ENCODE data around the gene KLHL35.
A peak's percentile ranks its signal among the peaks of the same experiment; 100 is the strongest.

KLHL35 gene

GRCh38 chr11:75427181-75427580, 5.8 kb downstream of the KLHL35 start:
- no peak for DNase-seq (ENCODE audit: low read depth in 1 of 2, low spot score in 1 of 2)
- H3K27me3 ChIP-seq (ENCODE audit: insufficient read depth, poor library complexity, severe bottlenecking), result peaks cover 26% of the 10 kb centered on the region
- H3K27ac ChIP-seq (replicated peaks), result no peak overlapping the region

DNA sequence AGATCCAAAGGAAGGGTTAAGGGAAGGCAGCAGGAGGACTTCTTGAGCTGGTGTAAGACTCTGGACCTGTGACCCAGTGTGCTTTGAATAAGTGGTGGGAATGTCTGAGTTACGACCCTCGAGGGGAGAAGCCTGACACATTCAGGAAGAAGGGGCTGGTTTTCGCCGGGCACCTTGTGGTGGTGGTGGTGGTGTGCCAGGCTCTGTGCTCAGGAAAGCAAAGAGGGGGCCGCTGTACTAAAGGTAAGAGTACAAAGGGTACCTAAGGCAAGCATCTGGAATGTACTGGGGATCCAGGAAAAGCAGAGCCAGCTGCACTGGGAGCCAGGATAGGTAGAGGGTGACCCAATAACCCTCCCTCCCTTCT, 6.3 kb downstream of the KLHL35 start:
- Histone ChIP-seq H3K27me3 (ENCODE audit: insufficient read depth, poor library complexity, severe bottlenecking) (peaks cover 21% of the 10 kb centered on the region), H3K4me3 (replicated peaks; ENCODE audit: insufficient read depth, low read length) (no peak overlapping the region), H3K27ac (replicated peaks) (no peak overlapping the region)
- TF ChIP-seq, protein P1, sequence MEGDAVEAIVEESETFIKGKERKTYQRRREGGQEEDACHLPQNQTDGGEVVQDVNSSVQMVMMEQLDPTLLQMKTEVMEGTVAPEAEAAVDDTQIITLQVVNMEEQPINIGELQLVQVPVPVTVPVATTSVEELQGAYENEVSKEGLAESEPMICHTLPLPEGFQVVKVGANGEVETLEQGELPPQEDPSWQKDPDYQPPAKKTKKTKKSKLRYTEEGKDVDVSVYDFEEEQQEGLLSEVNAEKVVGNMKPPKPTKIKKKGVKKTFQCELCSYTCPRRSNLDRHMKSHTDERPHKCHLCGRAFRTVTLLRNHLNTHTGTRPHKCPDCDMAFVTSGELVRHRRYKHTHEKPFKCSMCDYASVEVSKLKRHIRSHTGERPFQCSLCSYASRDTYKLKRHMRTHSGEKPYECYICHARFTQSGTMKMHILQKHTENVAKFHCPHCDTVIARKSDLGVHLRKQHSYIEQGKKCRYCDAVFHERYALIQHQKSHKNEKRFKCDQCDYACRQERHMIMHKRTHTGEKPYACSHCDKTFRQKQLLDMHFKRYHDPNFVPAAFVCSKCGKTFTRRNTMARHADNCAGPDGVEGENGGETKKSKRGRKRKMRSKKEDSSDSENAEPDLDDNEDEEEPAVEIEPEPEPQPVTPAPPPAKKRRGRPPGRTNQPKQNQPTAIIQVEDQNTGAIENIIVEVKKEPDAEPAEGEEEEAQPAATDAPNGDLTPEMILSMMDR (IDR thresholded peaks at IDR 0.05; ENCODE audit: insufficient read depth, low read length), result no peak
- TF ChIP-seq SPI1 (IDR thresholded peaks at IDR 0.05; ENCODE audit: borderline replicate concordance, low read depth) (no peak), POLR2AphosphoS5 (IDR thresholded peaks at IDR 0.05; ENCODE audit: low read depth) (no peak)
- DNase-seq (ENCODE audit: low read depth in 1 of 2, low spot score in 1 of 2), result no peak

More at GRCh38 chr11:75427181-75427580, 5.8 kb downstream of the KLHL35 start:
- no peak for TF ChIP-seq SPI1 (IDR thresholded peaks at IDR 0.05; ENCODE audit: borderline replicate concordance, low read depth)
- no peak for TF ChIP-seq GABPA (IDR thresholded peaks at IDR 0.05; ENCODE audit: low read depth)
- no peak for TF ChIP-seq POLR2AphosphoS5 (IDR thresholded peaks at IDR 0.05; ENCODE audit: low read depth)
- TF ChIP-seq REST (IDR thresholded peaks at IDR 0.05; ENCODE audit: insufficient replicate concordance, low read depth), result no peak
- TF ChIP-seq, protein P1 (IDR thresholded peaks at IDR 0.05; ENCODE audit: insufficient read depth, low read length), result no peak
- H3K4me3 ChIP-seq (replicated peaks; ENCODE audit: insufficient read depth, low read length), result no peak overlapping the region

DNA sequence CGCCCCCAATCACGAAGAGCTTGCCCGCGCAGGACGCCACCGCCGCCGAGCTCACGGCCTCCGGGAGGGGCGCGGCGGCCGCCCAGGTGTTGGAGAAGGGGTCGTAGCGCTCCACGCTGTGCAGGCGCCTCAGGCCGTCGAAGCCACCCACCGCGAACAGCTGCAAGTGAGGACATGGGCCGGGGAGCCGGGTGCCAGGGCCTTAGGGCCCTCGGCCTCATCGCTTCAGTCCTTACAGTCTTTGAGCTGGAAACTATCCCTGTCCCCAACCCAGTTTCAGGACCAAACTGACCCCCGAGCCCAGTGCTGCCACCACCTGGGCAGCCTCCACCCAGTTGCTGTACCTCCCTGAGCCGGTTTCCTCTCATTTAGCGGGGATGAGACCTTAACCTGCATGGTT, 7.6 kb downstream of the KLHL35 start:
- H3K27me3 ChIP-seq (ENCODE audit: insufficient read depth, poor library complexity, severe bottlenecking), result peaks cover 8% of the 10 kb centered on the region
- TF ChIP-seq POLR2AphosphoS5 (IDR thresholded peaks at IDR 0.05; ENCODE audit: low read depth), result no peak
- TF ChIP-seq REST (IDR thresholded peaks at IDR 0.05; ENCODE audit: insufficient replicate concordance, low read depth), result no peak
- TF ChIP-seq GABPA (IDR thresholded peaks at IDR 0.05; ENCODE audit: low read depth), result no peak
- TF ChIP-seq, protein P1 (IDR thresholded peaks at IDR 0.05; ENCODE audit: insufficient read depth, low read length), result no peak
- TF ChIP-seq SPI1 (IDR thresholded peaks at IDR 0.05; ENCODE audit: borderline replicate concordance, low read depth), result no peak
- no peak overlapping the region for H3K4me3 ChIP-seq (replicated peaks; ENCODE audit: insufficient read depth, low read length)
- DNase-seq (ENCODE audit: low read depth in 1 of 2, low spot score in 1 of 2), result no peak
- H3K27ac ChIP-seq (replicated peaks), result no peak overlapping the region

DNA sequence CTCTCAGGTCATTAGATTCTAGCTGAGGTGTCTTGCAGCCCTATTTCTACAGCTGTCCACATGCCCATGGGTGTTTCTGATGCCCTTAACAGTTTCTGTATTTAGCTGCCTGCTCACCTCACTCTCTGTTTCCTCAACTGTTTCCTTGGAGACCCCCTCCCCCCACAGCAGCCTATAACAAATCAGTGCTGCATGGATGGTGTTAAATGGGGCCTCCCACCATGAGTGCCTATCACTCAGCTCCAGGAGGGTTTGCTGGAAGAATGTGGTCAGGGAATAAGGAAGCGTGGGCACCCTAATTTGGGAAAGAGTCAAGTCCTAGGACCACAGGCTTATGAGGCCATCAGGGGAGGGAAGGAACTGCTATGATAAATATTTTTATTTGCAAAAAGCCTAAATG, 8.6 kb downstream of the KLHL35 start:
- peak in 1 of 2 experiments; percentile 16 for DNase-seq (ENCODE audit: low read depth in 1 of 2, low spot score in 1 of 2)
- Histone ChIP-seq H3K27me3 (ENCODE audit: insufficient read depth, poor library complexity, severe bottlenecking) (peaks cover 7% of the 10 kb centered on the region), H3K27ac (replicated peaks) (no peak overlapping the region), H3K4me3 (replicated peaks; ENCODE audit: insufficient read depth, low read length) (no peak overlapping the region)
- TF ChIP-seq, protein P1 (IDR thresholded peaks at IDR 0.05; ENCODE audit: insufficient read depth, low read length), result no peak
- no peak for TF ChIP-seq SPI1 (IDR thresholded peaks at IDR 0.05; ENCODE audit: borderline replicate concordance, low read depth)
- TF ChIP-seq GABPA (IDR thresholded peaks at IDR 0.05; ENCODE audit: low read depth), result no peak
- TF ChIP-seq REST (IDR thresholded peaks at IDR 0.05; ENCODE audit: insufficient replicate concordance, low read depth), result no peak
- TF ChIP-seq POLR2AphosphoS5 (IDR thresholded peaks at IDR 0.05; ENCODE audit: low read depth), result no peak
